ENCODE measurements around the gene PHACTR4. TPM values are rescaled to one million over a fixed set of nuclear protein-coding genes. Genes with fewer than 3 reads are reported as not detected.
A peak's percentile ranks its signal among the peaks of the same experiment; 100 is the strongest.

The PHACTR4 gene
- total RNA-seq, 1 experiment from 2014 or later: 35.5 TPM

- H3K27ac Mint-ChIP-seq (ENCODE audit: unreplicated experiment): no peak overlapping the region
- H3K4me3 Mint-ChIP-seq (ENCODE audit: unreplicated experiment): no peak overlapping the region
- peaks cover 6% of the 10 kb centered on the region for H3K36me3 Mint-ChIP-seq (ENCODE audit: insufficient read depth, unreplicated experiment)
- ChIA-PET POLR2A (no interaction called here), CTCF (no interaction called here)
- intact Hi-C loops (cut with micrococcal nuclease; ENCODE audit: unreplicated experiment): no loop called here
- H3K27me3 Mint-ChIP-seq (ENCODE audit: insufficient read depth, unreplicated experiment): no peaks in the 10 kb centered on the region
- no peak overlapping the region for H3K4me3 ChIP-seq (ENCODE audit: low read depth, low read length)
- H3K36me3 ChIP-seq (ENCODE audit: control insufficient read depth, insufficient read depth, low read length): no peaks in the 10 kb centered on the region
- H3K4me1 ChIP-seq: no peaks in the 10 kb centered on the region
- TF ChIP-seq CTCF (IDR thresholded peaks at IDR 0.05; ENCODE audit: insufficient read depth in 1 of 2, low read depth in 1 of 2, low read length in 1 of 2, severe bottlenecking in 1 of 2, unreplicated experiment in 1 of 2): no peak
- no TSS peak for BruUV-seq (replicated peaks)
- no peaks in the 10 kb centered on the region for H3K9me3 ChIP-seq
- H3K4me1 Mint-ChIP-seq (ENCODE audit: low read depth, unreplicated experiment): no peaks in the 10 kb centered on the region
- no peaks in the 10 kb centered on the region for H3K27me3 ChIP-seq (replicated peaks; ENCODE audit: control insufficient read depth, insufficient read depth, low read length)
- DNase-seq: no peak
- H3K9me3 Mint-ChIP-seq (ENCODE audit: unreplicated experiment): no peaks in the 10 kb centered on the region
These were observed 47.1 kb downstream of the PHACTR4 start for GRCh38 chr1:28416509-28417194.

- intact Hi-C loops (cut with micrococcal nuclease; ENCODE audit: unreplicated experiment): no loop called here
- no peaks in the 10 kb centered on the region for H3K27me3 Mint-ChIP-seq (ENCODE audit: insufficient read depth, unreplicated experiment)
- H3K4me3 ChIP-seq (ENCODE audit: low read depth, low read length): no peak overlapping the region
- no peak overlapping the region for H3K4me3 Mint-ChIP-seq (ENCODE audit: unreplicated experiment)
- H3K9me3 ChIP-seq: no peaks in the 10 kb centered on the region
- no peaks in the 10 kb centered on the region for H3K9me3 Mint-ChIP-seq (ENCODE audit: unreplicated experiment)
- TF ChIP-seq CTCF (IDR thresholded peaks at IDR 0.05; ENCODE audit: insufficient read depth in 1 of 2, low read depth in 1 of 2, low read length in 1 of 2, severe bottlenecking in 1 of 2, unreplicated experiment in 1 of 2): no peak
- no peak for DNase-seq
- no peaks in the 10 kb centered on the region for H3K36me3 ChIP-seq (ENCODE audit: control insufficient read depth, insufficient read depth, low read length)
- no peaks in the 10 kb centered on the region for H3K27me3 ChIP-seq (replicated peaks; ENCODE audit: control insufficient read depth, insufficient read depth, low read length)
- peaks cover 6% of the 10 kb centered on the region for H3K36me3 Mint-ChIP-seq (ENCODE audit: insufficient read depth, unreplicated experiment)
- ChIA-PET CTCF (no interaction called here), POLR2A (no interaction called here)
- H3K4me1 Mint-ChIP-seq (ENCODE audit: low read depth, unreplicated experiment): no peaks in the 10 kb centered on the region
- H3K4me1 ChIP-seq: no peaks in the 10 kb centered on the region
- BruUV-seq (replicated peaks): TSS peak; percentile 11
- no peak overlapping the region for H3K27ac Mint-ChIP-seq (ENCODE audit: unreplicated experiment)
These were observed 47.9 kb downstream of the PHACTR4 start for GRCh38 chr1:28417441-28417922.

GRCh38 chr1:28417926-28418637 is 48.5 kb downstream of the PHACTR4 start:
- no peak for TF ChIP-seq CTCF (IDR thresholded peaks at IDR 0.05; ENCODE audit: insufficient read depth in 1 of 2, low read depth in 1 of 2, low read length in 1 of 2, severe bottlenecking in 1 of 2, unreplicated experiment in 1 of 2)
- Histone ChIP-seq H3K9me3 (no peaks in the 10 kb centered on the region), H3K4me1 (no peaks in the 10 kb centered on the region), H3K36me3 (ENCODE audit: control insufficient read depth, insufficient read depth, low read length) (no peaks in the 10 kb centered on the region), H3K27me3 (replicated peaks; ENCODE audit: control insufficient read depth, insufficient read depth, low read length) (no peaks in the 10 kb centered on the region), H3K4me3 (ENCODE audit: low read depth, low read length) (no peak overlapping the region)
- no peaks in the 10 kb centered on the region for H3K27me3 Mint-ChIP-seq (ENCODE audit: insufficient read depth, unreplicated experiment)
- intact Hi-C loops (cut with micrococcal nuclease; ENCODE audit: unreplicated experiment): no loop called here
- H3K4me3 Mint-ChIP-seq (ENCODE audit: unreplicated experiment): no peak overlapping the region
- BruUV-seq (replicated peaks): no TSS peak
- H3K36me3 Mint-ChIP-seq (ENCODE audit: insufficient read depth, unreplicated experiment): peaks cover 6% of the 10 kb centered on the region
- ChIA-PET POLR2A (no interaction called here), CTCF (no interaction called here)
- H3K9me3 Mint-ChIP-seq (ENCODE audit: unreplicated experiment): no peaks in the 10 kb centered on the region
- no peaks in the 10 kb centered on the region for H3K4me1 Mint-ChIP-seq (ENCODE audit: low read depth, unreplicated experiment)
- H3K27ac Mint-ChIP-seq (ENCODE audit: unreplicated experiment): no peak overlapping the region
- no peak for DNase-seq

Data from Caco-2 (cell line).